Measurements from ENCODE around the gene ZNF143. TPM values are rescaled to one million over a fixed set of nuclear protein-coding genes. Genes with fewer than 3 reads are reported as not detected.
A peak's percentile ranks its signal among the peaks of the same experiment; 100 is the strongest.

The ZNF143 gene
- total RNA-seq, 1 donor from 2014 or later, result 16.6 TPM

- Mint-ChIP-seq H3K4me1 (ENCODE audit: low read depth) (peaks cover 65% of the 10 kb centered on the region), H3K27ac (ENCODE audit: unreplicated experiment) (peak overlapping the region; percentile 93)
- no peak for DNase-seq (ENCODE audit: low spot score)
Measured at GRCh38 chr11:9528136-9528501, 67.3 kb downstream of the ZNF143 start.

GRCh38 chr11:9528573-9529333 lies 67.9 kb downstream of the ZNF143 start:
- Mint-ChIP-seq H3K4me3 (ENCODE audit: unreplicated experiment) (no peak overlapping the region), H3K4me1 (ENCODE audit: low read depth) (peaks cover 68% of the 10 kb centered on the region), H3K9me3 (ENCODE audit: low read depth) (no peaks in the 10 kb centered on the region), H3K27me3 (ENCODE audit: low read depth) (no peaks in the 10 kb centered on the region), H3K36me3 (ENCODE audit: low read depth) (no peaks in the 10 kb centered on the region), H3K27ac (ENCODE audit: unreplicated experiment) (peak overlapping the region; percentile 45)
- no peak for TF ChIP-seq CTCF (IDR thresholded peaks at IDR 0.05)
- no peak for DNase-seq (ENCODE audit: low spot score)

More at GRCh38 chr11:9528136-9528501, 67.3 kb downstream of the ZNF143 start:
- Mint-ChIP-seq H3K36me3 (ENCODE audit: low read depth) (no peaks in the 10 kb centered on the region), H3K27me3 (ENCODE audit: low read depth) (no peaks in the 10 kb centered on the region), H3K4me3 (ENCODE audit: unreplicated experiment) (peak overlapping the region; percentile 4), H3K9me3 (ENCODE audit: low read depth) (no peaks in the 10 kb centered on the region)
- TF ChIP-seq CTCF (IDR thresholded peaks at IDR 0.05), result no peak

- Mint-ChIP-seq H3K9me3 (ENCODE audit: low read depth) (no peaks in the 10 kb centered on the region), H3K27me3 (ENCODE audit: low read depth) (no peaks in the 10 kb centered on the region), H3K27ac (ENCODE audit: unreplicated experiment) (peak overlapping the region; percentile 45), H3K4me1 (ENCODE audit: low read depth) (peaks cover 68% of the 10 kb centered on the region), H3K4me3 (ENCODE audit: unreplicated experiment) (no peak overlapping the region), H3K36me3 (ENCODE audit: low read depth) (no peaks in the 10 kb centered on the region)
- TF ChIP-seq CTCF (IDR thresholded peaks at IDR 0.05), result no peak
- DNase-seq (ENCODE audit: low spot score), result no peak
Measured at GRCh38 chr11:9529334-9529650, 68.5 kb downstream of the ZNF143 start.

- no peaks in the 10 kb centered on the region for H3K36me3 Mint-ChIP-seq (ENCODE audit: low read depth)
- no peak for DNase-seq (ENCODE audit: low spot score)
Measured at GRCh38 chr11:9530020-9530621, 69.3 kb downstream of the ZNF143 start.

More at GRCh38 chr11:9530020-9530621, 69.3 kb downstream of the ZNF143 start:
- no peaks in the 10 kb centered on the region for H3K27me3 Mint-ChIP-seq (ENCODE audit: low read depth)
- H3K4me3 Mint-ChIP-seq (ENCODE audit: unreplicated experiment), result no peak overlapping the region
- TF ChIP-seq CTCF (IDR thresholded peaks at IDR 0.05), result no peak
- peaks cover 66% of the 10 kb centered on the region for H3K4me1 Mint-ChIP-seq (ENCODE audit: low read depth)
- no peaks in the 10 kb centered on the region for H3K9me3 Mint-ChIP-seq (ENCODE audit: low read depth)
- H3K27ac Mint-ChIP-seq (ENCODE audit: unreplicated experiment), result peak overlapping the region; percentile 53

Measured in chondrocyte (in vitro differentiated cells).